ELF-1 (cell line): ENCODE data around the gene HRG.
"Not testable (repeated sequence)": the region's sequence is repeated elsewhere in the genome, so short reads cannot be mapped to it uniquely, and the experiment has no call there.

ENCODE experiments used
- DNase-seq: peaks from one replicate; pipeline ENCODE4 v3.0.0-alpha.2; 2016; ENCODE audit warnings: low read depth, low spot score

The HRG gene

GRCh38 chr3:186665625-186666188, at the start of gene HRG:
Gene HRG (plus strand): TSS chr3:186666014. CDS start chr3:186666032, 18 bp downstream.
- no peak for DNase-seq

GRCh38 chr3:186616299-186616617, 49.6 kb upstream of the HRG start:
- DNase-seq = no peak

GRCh38 chr3:186617036-186617946, 48.5 kb upstream of the HRG start:
- DNase-seq = peak; percentile 92

GRCh38 chr3:186618318-186618938, 47.4 kb upstream of the HRG start:
- no peak for DNase-seq

GRCh38 chr3:186619787-186620212, 46.0 kb upstream of the HRG start:
- no peak for DNase-seq

GRCh38 chr3:186620213-186621092, 45.4 kb upstream of the HRG start:
- DNase-seq = no peak

- DNase-seq = no peak
Observed at GRCh38 chr3:186621894-186622650, 43.7 kb upstream of the HRG start.

- DNase-seq = no peak
Observed at GRCh38 chr3:186622651-186623310, 43.0 kb upstream of the HRG start.

- no peak for DNase-seq
Observed at GRCh38 chr3:186624598-186624997, 41.2 kb upstream of the HRG start.

GRCh38 chr3:186625600-186626042, 40.2 kb upstream of the HRG start:
- no peak for DNase-seq

- DNase-seq = no peak
Observed at GRCh38 chr3:186626254-186626847, 39.5 kb upstream of the HRG start.

- DNase-seq = no peak
Observed at GRCh38 chr3:186627852-186628414, 37.9 kb upstream of the HRG start.

- no peak for DNase-seq
Observed at GRCh38 chr3:186628756-186629155, 37.1 kb upstream of the HRG start.

GRCh38 chr3:186630950-186631641, 34.7 kb upstream of the HRG start:
- DNase-seq = no peak

- no peak for DNase-seq
Observed at GRCh38 chr3:186633481-186633880, 32.3 kb upstream of the HRG start.

- not testable (repeated sequence) for DNase-seq
Observed at GRCh38 chr3:186634207-186634606, 31.6 kb upstream of the HRG start.

- DNase-seq = no peak
Observed at GRCh38 chr3:186635532-186635931, 30.3 kb upstream of the HRG start.

- no peak for DNase-seq
Observed at GRCh38 chr3:186636536-186636935, 29.3 kb upstream of the HRG start.

- no peak for DNase-seq
Observed at GRCh38 chr3:186637686-186638085, 28.1 kb upstream of the HRG start.
